Fibroblast of villous mesenchyme (primary cell): ENCODE measurements around the gene RPS27. TPM values are rescaled to one million over a fixed set of nuclear protein-coding genes. Genes with fewer than 3 reads are reported as not detected.
A peak's percentile ranks its signal among the peaks of the same experiment; 100 is the strongest.
"Not testable (repeated sequence)": the region's sequence is repeated elsewhere in the genome, so short reads cannot be mapped to it uniquely, and the experiment has no call there.

Source experiments
- DNase-seq: peaks from one replicate; pipeline ENCODE4 v3.0.0-alpha.2; 2010; ENCODE audit warnings: low read depth
- H3K4me3 ChIP-seq: 2 replicates; pipeline ENCODE4 v1.5.1; 2011; ENCODE audit warnings: low read depth, mild to moderate bottlenecking, low read length
- CTCF ChIP-seq: IDR thresholded peaks from 2 replicates; pipeline ENCODE4 v1.5.1; 2012; ENCODE audit warnings: low read depth, mild to moderate bottlenecking, low read length; ENCODE audit not compliant: insufficient read depth
- small RNA-seq: library from RNA; depleted of rRNA; stranded (forward); fragments of <200 nt; gene quantifications from one replicate; pipeline ENCODE3, GENCODE V24; 2012
- total RNA-seq: library from RNA; depleted of rRNA; stranded (reverse); fragments of >200 nt; gene quantifications from 2 replicates; pipeline ENCODE4 v1.2.3, GENCODE V29; 2012

The RPS27 gene
- total RNA-seq, 1 donor = 1,538 TPM

GRCh38 chr1:154006136-154006535, 15.6 kb downstream of the RPS27 start:
- no peak overlapping the region for H3K4me3 ChIP-seq
- no peak for TF ChIP-seq CTCF
- peak; percentile 48 for DNase-seq

GRCh38 chr1:154012129-154012528, 21.6 kb downstream of the RPS27 start:
- DNase-seq = no peak
- no peak for TF ChIP-seq CTCF
- no peak overlapping the region for H3K4me3 ChIP-seq

DNA sequence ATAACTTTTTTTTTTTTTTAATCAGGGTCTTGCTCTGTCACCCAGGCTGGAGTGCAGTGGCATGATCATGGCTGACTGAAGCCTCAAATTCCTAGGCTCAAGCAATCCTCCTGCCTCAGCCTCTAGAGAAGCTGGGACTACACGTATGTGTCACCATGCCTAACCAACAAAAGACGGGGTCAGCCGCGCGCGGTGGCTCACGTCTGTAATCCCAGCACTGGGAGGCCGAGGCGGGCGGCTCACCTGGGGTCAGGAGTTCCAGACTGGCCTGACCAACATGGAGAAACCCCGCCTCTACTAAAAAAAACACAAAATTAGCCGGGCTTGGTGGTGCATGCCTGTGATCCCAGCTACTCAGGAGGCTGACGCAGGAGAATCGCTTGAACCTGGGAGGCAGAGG, 22.0 kb downstream of the RPS27 start:
- not testable (repeated sequence) for DNase-seq

GRCh38 chr1:154014154-154014907, 23.8 kb downstream of the RPS27 start:
- TF ChIP-seq CTCF = no peak
- DNase-seq = peak; percentile 76
- no peak overlapping the region for H3K4me3 ChIP-seq

More for the DNA sequence above, 22.0 kb downstream of the RPS27 start:
- not testable (repeated sequence) for H3K4me3 ChIP-seq

- H3K4me3 ChIP-seq = no peak overlapping the region
- DNase-seq = no peak
- TF ChIP-seq CTCF = no peak
Observed at GRCh38 chr1:154019269-154019668, 28.7 kb downstream of the RPS27 start.

DNA sequence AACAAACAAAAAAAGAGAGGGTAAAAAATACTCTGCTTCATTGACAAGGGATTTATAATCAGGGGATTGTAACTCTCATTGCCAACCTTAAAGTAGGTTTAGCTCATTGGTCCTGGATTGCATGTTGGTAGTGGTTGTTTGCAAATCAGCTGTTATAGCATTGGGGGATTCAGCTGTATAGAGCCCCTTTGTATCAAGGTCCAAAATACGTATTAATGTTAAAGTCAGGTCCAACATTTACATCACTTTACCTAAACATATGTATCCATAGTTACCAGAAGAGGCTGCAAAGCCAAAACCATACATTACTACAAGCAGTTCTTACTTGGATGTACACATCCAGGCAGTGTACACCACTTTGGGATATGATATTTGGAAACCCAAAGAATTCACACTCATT, 29.4 kb downstream of the RPS27 start:
- no peak for TF ChIP-seq CTCF
- DNase-seq = no peak
- no peak overlapping the region for H3K4me3 ChIP-seq

GRCh38 chr1:154033697-154034096, 43.1 kb downstream of the RPS27 start:
- not testable (repeated sequence) for DNase-seq, H3K4me3 ChIP-seq

Small RNA genes lying within 50 kb of the gene (small RNA-seq; reads per million reads assigned to genes)
- gene MIR6737 (not detected), gene RNU6-179P (not detected)

Other genes with a start within 250 kb of the RPS27 start
- gene SLC27A3, start 215.4 kb upstream of the RPS27 start, total RNA-seq = 6.9 and 14.8 TPM in 2 replicates
- 6.8 and 8.6 TPM in 2 replicates for gene GATAD2B, start 67.8 kb upstream of the RPS27 start, total RNA-seq
- 27.6 and 29.0 TPM in 2 replicates for gene DENND4B, start 44.0 kb upstream of the RPS27 start, total RNA-seq
- 4.5 and 6.0 TPM in 2 replicates for gene CRTC2, start 32.1 kb upstream of the RPS27 start, total RNA-seq
- gene SLC39A1, start 27.2 kb upstream of the RPS27 start, total RNA-seq = 127 and 153 TPM in 2 replicates
- gene CREB3L4, start 22.9 kb upstream of the RPS27 start, total RNA-seq = 3.9 TPM in 2 replicates
- gene JTB, start 13.1 kb upstream of the RPS27 start, total RNA-seq = 128 and 135 TPM in 2 replicates
- 36.7 and 37.7 TPM in 2 replicates for gene RAB13, start 4.4 kb upstream of the RPS27 start, total RNA-seq
- gene NUP210L, start 164.3 kb downstream of the RPS27 start, total RNA-seq = under 0.01 TPM in 1 of 2 replicates, not detected in the other
- gene TPM3, start 201.3 kb downstream of the RPS27 start, total RNA-seq = 333 and 503 TPM in 2 replicates
- not detected in 2 replicates for gene CFAP141, start 215.6 kb downstream of the RPS27 start, total RNA-seq
- gene UBAP2L, start 230.2 kb downstream of the RPS27 start, total RNA-seq = 79.6 and 126 TPM in 2 replicates